Measurements from ENCODE around the gene SHMT2.

Gene SHMT2

DNA sequence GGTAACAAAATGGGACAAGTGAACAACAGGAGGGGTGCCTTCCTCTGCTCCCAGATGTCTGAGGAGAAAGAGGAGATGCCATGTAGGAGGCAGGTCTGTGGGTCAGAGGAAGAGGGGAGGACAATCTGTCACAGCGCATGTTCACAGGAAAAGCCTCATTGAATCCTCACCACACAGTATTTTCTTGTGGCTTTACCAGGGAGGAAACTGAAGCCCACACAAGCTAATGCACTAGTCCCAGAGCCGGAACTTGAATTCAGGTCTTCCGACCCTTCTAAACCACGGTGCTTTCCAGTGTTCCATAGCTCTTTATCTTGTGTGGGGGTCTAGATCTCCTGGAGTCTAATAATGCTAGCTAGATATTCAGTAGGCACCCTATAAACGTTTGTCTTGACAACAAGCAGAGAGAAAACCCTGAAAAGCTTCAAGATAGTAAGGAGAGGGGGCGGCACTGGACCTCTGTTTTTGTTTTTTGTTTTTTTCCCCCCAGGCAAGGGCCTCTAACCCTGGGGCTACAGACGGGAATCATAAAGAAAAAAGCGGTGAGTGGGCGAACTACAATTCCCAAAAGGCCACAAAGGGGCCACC lies 371 bp upstream of the SHMT2 start:
- FAIRE-seq = no peak

DNA sequence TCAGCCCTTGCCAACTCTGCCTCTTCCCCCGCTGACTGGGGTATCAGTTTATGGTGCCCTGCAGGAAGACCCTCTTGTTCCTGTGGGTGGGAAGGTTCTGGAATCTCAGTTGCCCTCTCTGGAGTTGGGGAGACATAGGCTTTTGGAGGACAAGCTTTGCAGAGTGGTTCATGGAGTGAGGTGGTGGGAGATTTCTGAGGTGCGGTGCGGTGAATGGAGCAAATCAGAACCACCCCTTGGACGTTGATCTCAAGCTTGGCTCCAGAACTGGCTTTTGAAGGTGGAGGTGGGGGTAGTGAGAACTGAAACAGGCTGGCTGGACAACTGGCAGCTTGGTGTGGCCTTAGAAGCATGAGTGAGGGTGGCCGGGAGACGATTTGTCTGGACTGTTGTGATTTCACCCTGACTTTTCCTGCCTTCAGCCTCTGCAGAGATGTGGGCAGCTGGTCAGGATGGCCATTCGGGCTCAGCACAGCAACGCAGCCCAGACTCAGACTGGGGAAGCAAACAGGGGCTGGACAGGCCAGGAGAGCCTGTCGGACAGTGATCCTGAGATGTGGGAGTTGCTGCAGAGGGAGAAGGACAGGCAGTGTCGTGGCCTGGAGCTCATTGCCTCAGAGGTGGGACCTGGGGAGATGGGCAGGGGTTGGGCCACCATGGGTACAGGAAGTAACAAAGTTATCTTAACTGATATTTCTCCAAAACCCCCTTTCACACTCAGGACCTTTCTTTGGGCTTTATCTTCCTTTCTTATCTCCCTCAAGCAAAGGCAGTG lies 1.1 kb downstream of the SHMT2 start:
- FAIRE-seq = no peak

DNA sequence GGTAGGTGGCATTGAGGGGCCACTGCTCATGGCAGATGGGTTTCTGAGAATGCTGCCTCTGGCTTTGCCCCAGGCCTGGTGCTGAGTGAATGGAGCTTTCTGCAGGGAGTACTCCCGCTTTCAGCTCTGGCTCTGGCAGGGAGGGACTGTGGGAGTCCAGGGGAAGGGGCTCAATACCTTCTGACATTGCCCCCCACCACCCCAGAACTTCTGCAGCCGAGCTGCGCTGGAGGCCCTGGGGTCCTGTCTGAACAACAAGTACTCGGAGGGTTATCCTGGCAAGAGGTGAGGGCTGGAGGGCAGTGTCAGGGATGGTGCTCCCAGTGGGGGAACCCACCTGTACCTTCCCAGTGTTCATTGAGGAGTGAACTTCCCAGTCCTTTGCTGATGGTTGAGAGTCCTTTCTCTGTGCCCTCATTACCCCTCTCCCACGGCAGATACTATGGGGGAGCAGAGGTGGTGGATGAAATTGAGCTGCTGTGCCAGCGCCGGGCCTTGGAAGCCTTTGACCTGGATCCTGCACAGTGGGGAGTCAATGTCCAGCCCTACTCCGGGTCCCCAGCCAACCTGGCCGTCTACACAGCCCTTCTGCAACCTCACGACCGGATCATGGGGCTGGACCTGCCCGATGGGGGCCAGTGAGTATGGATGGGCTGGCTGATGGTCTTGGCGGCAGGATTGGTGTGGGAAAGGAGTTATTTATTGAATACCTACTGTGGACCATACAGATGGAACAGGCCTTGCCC lies 1.9 kb downstream of the SHMT2 start:
- no peak for FAIRE-seq

DNA sequence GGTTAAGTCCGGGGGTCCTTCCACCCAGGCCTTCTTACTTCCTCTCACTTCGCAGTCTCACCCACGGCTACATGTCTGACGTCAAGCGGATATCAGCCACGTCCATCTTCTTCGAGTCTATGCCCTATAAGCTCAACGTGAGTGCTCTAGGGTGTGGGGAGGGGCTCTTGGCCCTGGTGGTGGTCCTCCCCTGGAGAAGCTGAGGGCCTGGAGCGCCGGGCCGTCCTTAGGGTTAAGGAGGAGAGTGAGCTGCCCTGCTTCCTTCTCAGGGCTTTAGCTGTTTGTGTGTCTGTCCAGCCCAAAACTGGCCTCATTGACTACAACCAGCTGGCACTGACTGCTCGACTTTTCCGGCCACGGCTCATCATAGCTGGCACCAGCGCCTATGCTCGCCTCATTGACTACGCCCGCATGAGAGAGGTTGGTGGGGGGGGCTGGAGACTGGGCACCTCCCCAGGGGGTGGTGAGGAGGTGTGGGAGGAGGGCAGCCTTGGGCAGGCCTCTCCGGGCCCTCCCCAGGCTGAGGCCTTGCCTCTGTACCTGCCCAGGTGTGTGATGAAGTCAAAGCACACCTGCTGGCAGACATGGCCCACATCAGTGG lies 2.7 kb downstream of the SHMT2 start:
- FAIRE-seq = no peak

DNA sequence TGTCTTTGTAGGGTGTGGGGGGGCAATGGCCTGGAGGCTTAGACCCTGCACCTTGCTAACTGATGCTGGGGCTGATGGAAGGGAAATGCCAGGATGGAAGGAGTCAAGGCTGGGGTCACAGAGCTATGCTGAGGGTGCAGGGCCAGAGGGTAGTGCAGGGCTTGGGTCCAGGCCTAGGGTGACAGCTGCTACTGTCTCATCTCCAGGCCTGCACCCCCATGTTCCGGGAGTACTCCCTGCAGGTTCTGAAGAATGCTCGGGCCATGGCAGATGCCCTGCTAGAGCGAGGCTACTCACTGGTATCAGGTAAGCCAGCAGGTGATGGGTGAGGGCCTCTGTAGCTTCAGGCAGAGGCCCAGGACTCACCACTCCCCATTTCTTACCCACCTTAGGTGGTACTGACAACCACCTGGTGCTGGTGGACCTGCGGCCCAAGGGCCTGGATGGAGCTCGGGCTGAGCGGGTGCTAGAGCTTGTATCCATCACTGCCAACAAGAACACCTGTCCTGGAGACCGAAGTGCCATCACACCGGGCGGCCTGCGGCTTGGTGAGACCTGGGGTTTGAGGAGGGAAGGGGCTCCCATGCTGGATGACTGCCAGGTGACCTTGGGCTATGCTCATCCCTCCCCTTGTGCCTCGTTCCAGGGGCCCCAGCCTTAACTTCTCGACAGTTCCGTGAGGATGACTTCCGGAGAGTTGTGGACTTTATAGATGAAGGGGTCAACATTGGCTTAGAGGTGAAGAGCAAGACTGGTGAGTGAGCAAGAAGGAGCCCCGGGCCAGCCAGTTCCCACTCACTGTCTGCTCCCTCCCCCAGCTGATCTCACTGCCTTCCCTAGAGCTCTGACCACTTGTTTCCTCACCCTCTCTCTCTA lies 4.1 kb downstream of the SHMT2 start:
- no peak for FAIRE-seq

DNA sequence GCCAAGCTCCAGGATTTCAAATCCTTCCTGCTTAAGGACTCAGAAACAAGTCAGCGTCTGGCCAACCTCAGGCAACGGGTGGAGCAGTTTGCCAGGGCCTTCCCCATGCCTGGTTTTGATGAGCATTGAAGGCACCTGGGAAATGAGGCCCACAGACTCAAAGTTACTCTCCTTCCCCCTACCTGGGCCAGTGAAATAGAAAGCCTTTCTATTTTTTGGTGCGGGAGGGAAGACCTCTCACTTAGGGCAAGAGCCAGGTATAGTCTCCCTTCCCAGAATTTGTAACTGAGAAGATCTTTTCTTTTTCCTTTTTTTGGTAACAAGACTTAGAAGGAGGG lies 4.7 kb downstream of the SHMT2 start:
- no peak for FAIRE-seq

DNA sequence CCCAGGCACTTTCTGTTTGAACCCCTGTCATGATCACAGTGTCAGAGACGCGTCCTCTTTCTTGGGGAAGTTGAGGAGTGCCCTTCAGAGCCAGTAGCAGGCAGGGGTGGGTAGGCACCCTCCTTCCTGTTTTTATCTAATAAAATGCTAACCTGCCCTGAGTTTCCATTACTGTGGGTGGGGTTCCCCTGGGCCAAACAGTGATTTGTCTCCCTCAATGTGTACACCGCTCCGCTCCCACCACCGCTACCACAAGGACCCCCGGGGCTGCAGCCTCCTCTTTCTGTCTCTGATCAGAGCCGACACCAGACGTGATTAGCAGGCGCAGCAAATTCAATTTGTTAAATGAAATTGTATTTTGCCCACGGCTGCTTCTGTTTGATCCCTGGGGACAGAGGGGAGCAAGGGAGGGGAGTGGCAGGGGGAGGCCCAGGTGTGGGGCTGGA lies 5.1 kb downstream of the SHMT2 start:
- no peak for FAIRE-seq

DNA sequence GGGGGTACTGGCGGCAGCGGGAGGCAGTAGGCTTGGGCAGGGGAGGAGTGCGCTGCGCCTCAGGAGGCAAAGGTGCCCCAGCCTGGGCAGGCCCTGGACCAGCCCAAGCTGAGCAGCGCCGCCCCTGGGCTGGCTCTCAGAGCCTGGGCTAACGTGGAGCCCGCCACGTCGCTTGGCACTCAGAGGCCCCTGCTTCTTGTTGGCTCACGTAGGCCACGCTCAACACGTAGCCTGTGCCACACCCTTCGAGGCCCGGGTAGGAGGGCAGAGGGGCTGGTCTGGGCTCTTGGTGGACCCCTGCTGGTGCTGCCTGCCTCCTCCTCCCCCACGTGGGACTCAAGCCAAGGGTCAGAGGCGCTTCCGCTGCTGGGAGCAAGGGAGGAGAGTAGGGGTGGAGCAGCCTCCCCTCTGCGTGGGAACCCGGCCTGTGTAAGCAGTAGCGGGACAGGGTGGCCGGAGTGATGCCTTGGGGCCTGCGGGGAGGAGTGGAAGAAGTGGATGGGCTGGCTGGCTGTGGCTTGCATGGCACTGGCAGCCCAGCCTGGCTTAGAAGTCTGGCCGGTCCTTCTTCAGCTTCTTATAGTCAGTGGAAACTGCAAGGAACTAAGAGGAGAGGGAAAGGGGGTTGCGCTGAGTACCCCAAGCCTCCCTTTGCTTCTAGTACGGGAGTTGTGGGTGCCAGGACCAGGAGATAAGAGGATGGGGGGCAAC lies 5.7 kb downstream of the SHMT2 start:
- no peak for FAIRE-seq

DNA sequence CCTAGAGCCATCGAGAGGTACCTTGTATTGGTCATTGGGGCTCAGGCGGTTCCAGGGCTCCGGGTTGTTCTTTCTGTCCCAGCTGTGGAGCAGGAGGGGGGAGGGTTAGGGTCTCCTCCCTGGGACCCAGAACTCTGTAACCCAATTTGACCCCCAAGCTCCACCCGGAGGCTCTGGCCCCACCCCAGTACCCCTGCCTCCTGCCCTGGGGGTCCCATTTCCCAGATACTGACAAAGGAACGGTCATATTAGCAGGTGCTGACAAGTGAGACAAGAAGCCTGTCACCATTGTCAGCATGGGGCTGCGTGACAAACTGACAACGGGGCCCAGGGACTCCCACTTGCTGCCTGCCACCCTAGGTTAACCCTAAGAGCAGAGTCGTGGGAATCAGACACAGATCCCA lies 6.2 kb downstream of the SHMT2 start:
- no peak for FAIRE-seq

DNA sequence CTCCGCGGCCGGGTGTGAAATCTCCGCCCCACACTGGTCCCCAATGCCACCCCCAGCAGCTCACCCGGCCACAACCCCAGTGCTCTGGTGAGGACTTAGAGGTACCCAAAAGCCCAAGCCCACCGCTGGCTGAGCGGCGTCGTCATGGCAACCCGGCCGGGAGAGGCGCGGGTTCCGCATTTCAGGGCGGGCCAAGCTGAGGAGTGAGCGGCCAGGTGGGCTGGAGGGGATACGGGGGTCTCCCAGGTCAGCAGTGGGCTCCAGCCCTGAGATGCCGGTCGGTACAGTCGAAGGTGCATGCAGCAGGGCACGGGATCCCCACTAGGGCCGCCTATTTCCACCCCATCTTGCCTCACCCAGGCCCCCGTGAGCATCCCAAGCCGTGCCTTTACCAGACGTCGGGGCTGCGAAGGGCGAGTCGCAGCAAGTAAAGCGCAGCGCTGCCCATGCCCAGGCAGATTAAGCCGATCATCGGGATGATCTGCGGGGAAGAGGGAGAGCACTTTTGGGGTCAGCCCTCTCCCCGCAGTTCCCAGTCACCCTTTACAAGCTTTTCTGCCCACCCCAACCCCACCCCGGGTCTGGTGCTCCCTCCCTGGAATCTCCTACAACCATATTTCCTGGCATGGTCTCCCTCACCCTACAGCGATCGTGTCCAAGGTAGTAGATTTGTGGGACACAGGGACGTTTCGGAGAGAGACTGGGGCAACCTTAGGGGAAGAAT lies 6.9 kb downstream of the SHMT2 start:
- FAIRE-seq = no peak

DNA sequence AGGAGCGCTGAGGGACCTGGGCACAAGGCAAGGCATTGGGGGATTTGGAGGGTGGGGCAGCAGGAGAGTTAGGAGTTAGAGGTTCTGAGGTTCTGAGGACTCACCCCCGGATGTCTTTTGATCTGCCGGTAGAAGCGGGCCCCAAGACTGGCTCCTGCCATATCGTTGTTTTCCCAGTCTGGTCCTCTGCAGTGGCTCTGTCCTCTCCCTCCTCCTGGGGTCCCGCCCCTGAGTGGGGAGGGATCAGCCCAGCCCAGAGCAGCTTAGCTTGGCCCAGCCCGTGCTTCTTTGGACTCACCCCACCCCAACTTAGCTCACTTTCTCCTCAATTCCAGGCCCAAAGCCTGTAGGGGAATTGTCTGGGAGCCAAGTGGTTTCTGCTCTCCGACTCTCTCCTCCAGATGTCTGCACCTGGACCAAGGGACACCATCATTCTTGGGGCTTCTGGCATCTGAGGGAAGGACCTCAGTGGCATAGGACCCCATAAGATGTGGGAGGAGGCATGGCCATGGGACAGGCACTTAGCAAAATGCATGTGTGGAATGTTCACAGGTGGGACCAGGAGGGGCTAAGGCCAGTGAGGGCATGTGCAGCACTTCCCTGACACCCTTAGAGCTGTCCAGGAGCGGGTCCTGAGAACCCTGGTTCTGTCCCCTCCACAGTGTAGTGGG lies 7.5 kb downstream of the SHMT2 start:
- FAIRE-seq = no peak

DNA sequence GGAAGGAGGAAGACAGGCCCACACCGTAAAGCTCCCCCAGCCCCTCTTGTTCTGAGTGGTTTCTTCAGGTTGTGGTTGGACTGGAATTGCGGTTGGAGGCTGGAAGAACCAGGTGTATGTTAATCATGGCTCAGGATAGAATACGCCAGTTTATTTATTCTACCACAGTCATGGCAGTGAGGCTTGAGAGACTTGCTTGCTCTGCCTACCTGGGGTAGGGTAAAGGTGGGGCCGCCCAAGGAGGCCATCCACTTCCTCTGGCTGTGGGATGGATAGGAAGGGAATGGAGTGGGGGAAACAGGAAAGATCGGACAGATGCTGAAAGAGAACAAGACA lies 8.1 kb downstream of the SHMT2 start:
- FAIRE-seq = no peak

DNA sequence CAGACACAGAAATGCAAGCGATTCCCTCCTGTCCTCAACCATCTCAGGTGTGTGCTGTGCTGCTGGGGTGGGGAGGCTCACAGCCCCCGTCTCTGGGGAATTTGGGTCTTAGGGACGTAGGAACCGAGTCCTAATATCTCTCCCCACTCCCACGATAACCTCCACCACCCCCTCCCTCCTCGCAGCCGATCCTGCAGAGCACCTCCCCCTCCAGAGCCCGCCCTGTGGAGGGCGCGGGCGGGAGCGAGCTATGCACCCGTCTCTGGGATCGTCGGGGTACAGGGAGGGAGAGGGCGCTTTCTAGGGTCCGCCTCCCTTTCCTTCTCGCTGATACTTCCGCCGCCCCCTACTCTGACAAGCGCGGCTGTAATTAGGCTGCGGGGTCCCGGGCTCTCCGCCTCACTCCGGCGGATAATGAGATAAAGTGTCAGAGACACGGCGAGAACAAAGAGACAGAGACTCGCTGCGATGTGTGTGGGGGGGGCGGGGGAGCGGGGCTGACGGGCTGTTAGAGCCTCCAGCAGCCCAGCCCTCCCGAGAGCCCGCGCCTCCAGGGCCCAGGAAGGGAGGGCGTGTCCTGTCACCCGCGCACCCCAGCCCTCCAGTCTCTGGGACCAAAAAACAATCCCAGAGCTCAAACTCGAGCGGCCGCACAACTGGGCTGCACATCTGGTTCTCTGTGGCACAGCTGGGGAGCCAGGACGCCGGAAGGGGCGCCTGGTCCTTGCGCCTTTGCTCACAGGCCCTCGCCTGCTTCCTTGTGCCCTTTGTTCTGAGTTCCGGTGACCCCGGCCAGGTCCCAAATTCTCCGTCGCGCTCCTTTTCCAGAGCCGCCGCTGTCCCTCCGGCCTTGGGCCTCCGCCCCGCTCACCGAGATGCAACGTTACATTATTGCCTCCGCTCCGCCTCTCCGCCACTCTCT lies 8.7 kb downstream of the SHMT2 start:
- no peak for FAIRE-seq

DNA sequence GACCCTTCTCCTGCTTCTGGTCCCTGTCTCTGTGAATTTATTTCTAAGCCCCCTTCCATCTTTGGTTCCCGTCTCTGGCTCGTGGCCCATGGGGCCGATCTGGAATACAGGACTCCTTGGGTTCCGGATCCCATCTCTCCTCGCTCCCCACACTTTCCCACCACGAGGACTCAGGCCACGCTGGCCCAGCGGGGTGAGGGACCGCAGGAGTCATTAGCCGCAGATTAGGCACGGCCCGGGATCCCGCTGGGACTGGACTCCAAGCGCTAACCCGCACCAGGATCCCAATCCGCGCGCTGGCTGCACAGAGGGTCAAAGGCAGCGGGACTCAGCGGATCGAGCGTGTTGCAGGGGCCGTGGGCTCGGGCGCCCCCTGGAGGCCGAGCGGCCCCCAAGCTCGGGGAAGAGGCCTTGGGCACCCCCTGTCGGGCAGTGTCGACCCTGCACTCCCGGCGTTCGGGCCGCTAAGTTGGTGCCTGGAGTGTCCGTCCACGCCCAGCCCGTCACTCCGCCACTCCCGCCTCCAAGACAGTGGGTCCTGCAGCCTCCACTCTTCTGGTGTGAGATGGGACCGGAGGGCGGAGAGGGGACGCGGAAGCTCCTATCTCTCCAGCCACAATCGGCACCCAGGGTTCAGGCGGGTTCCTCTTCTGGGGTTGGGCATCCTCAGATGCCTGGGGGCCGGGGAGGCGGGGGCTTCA lies 9.5 kb downstream of the SHMT2 start:
- FAIRE-seq = no peak

DNA sequence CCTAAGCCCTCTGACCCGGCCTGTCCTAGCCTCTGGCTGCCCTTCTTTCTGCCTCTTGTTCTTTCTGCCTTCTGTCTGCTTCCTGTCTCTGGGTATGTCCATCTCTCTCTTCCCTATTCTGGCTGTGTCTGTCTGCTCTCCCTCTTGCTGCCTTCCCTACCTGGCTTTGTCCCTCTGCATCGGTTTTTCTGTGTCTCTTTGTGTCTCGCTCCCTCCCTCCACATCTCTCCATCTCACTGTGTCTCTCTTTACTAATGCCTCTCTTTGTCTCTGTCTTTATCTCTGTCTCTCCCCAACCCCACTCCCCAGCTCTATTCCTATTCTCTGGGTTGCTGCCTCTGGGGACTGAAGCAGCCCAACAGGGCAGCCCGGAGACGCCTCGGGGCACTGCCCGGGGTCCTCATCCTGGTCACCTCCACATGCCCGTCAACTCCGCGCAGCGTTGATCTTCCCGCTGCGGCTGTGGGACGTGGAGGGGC lies 10.1 kb downstream of the SHMT2 start:
- no peak for FAIRE-seq

DNA sequence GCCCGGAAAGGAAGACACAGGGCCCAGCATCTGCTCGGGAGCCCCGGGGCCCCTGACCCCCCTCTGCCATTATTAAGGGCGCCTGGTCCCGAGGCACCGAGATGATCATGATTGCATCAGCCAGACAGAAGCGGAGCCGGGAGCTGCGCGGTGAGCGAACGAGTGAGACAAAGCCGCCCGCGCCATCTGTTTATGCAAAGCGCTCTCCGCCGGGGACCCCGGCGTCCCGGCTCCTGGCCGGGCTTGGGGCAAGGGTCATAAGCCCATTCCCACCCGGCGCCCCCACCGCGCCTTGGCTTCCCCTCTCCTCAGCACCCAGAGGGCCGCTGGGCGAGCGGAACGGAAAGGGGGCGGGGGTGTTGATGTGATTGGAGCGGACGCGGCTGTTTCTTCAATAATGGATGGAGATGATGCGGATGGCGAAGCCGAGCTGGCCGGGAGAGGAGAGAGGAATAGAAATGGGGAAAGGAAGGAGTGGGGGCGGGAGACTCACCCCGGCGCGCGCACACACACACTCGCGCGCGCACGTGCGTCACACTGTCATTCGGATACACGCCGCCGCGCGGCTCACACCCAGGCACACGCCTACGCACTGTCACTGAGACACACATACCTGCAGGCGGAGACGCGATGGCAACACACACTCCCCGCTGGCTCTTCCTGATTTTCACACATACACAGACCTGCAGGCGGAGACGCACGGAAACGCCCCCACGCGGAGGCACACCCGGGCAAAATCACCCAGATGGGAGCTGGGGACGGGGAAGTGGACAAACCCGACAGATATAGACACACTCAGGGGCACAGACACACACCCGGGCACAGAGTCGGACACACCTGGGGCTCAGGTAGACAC lies 10.8 kb downstream of the SHMT2 start:
- no peak for FAIRE-seq

DNA sequence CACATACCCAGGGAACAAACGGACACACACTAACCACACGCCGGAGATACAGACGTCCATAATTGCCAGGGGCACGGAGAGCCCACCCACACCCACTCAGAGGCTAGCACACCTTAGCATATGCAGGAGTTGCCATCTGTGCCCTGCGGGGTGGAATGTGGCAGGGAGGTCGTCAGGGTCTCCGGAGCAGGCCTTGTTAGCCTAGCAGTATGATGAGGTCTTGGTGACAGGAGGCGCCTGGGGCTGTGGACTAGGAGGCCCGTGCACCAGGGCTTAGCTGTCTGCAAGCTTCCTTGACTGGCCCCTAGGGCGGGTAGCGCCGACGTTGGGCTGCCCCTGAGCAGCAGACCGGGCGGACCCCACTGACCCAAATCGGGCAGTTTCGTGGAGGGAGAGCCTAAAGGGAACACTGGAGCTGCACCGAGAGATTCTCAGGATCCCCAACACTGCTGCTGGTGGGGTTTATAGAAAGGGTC lies 11.5 kb downstream of the SHMT2 start:
- FAIRE-seq = no peak
